ENCODE data around the gene MYLK3. TPM values are rescaled to one million over a fixed set of nuclear protein-coding genes. Genes with fewer than 3 reads are reported as not detected.

The MYLK3 gene
- total RNA-seq, 4 donors from 2014 or later: 0.20 to 1.0 (median 0.26) TPM

DNA sequence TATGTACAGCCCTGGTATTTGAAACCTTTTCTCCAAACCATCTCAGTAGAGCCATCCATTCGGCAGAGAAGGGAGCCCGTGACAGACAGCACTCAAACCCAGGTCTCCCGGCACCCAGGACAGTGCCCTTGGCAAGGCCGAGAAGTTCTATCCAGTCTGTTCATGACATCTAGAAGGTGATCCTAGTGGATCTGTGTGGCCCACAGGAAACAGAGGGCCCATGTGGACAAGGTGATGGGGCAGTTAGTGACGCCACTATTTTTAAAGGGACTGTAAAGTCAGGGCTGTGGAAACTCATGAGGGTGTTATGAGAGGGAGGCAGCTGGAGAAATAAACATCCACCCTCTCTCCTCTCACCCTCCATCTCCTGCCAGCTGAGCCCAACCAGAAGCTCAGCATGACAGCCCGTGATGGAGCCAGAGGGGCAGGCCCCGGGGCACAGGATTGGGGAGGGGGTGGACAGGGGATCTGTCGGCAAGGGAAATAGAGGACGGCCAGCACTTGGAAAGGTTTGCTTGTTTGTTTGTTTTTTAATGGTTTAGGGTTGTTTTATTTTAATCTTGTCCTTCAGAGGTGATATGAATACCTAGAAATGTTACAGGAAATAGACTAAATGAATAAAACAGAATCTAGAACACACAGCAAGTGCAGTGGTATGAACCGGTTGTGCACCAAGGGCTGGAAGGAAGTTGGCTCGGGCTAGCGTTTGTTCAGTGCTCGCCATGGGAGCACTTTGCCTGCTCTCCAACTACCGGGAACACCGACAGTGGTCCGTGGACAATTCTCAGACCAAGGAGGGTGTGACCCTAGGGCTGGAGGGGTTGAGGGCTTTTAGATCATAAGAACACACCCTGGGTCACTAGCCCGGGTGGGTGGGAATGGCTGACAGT, 17.1 kb downstream of the MYLK3 start:
- Histone ChIP-seq H3K27me3 (no peaks in the 10 kb centered on the region), H3K4me3 (no peak overlapping the region), H3K9me3 (peaks cover 0 to 3% (median 0%) of the 10 kb centered on the region in 4 donors), H3K27ac (no peak overlapping the region), H3K36me3 (no peaks in the 10 kb centered on the region), H3K4me1 (no peaks in the 10 kb centered on the region)
- 75 to 76% methylated on average over 16 to 17 of the region's 17 CpGs for WGBS, 2 donors
- DNase-seq (ENCODE audit: low spot score in 2 of 2): no peak
- TF ChIP-seq, protein P1, sequence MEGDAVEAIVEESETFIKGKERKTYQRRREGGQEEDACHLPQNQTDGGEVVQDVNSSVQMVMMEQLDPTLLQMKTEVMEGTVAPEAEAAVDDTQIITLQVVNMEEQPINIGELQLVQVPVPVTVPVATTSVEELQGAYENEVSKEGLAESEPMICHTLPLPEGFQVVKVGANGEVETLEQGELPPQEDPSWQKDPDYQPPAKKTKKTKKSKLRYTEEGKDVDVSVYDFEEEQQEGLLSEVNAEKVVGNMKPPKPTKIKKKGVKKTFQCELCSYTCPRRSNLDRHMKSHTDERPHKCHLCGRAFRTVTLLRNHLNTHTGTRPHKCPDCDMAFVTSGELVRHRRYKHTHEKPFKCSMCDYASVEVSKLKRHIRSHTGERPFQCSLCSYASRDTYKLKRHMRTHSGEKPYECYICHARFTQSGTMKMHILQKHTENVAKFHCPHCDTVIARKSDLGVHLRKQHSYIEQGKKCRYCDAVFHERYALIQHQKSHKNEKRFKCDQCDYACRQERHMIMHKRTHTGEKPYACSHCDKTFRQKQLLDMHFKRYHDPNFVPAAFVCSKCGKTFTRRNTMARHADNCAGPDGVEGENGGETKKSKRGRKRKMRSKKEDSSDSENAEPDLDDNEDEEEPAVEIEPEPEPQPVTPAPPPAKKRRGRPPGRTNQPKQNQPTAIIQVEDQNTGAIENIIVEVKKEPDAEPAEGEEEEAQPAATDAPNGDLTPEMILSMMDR (IDR thresholded peaks at IDR 0.05): no peak

DNA sequence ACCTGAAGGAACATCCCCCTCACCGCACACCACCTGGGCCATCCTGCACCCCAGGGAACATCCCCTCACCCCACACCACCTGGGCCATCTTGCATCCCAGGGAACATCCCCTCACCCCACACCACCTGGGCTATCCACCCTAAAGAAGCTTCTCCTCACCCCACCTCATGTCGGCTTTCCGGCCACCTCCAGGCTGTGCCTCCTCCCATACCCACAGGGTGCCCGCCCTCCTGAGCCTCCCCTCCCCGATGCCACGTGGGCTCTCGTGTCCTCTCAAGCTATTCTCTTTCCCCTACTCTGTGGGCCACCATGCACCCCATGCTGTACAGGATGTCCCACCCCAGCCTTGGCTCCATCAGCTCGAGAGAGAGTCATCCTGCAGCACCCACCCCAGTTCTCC, 18.0 kb downstream of the MYLK3 start:
- Histone ChIP-seq H3K9me3 (peaks cover 0 to 11% (median 3%) of the 10 kb centered on the region in 4 donors), H3K27ac (no peak overlapping the region), H3K36me3 (no peaks in the 10 kb centered on the region), H3K4me3 (no peak overlapping the region), H3K27me3 (no peaks in the 10 kb centered on the region), H3K4me1 (no peaks in the 10 kb centered on the region)
- DNase-seq (ENCODE audit: low spot score in 2 of 2): no peak
- no peak for TF ChIP-seq POLR2A (IDR thresholded peaks at IDR 0.05)
- TF ChIP-seq EP300 (IDR thresholded peaks at IDR 0.05): no peak
- TF ChIP-seq, protein P1 (IDR thresholded peaks at IDR 0.05): no peak
- 92 to 95% methylated on average over 8 of the region's 8 CpGs for WGBS, 2 donors

GRCh38 chr16:46729326-46729995, 18.7 kb downstream of the MYLK3 start:
- Histone ChIP-seq H3K4me3 (no peak overlapping the region), H3K36me3 (no peaks in the 10 kb centered on the region), H3K9me3 (peaks cover 0 to 13% (median 3%) of the 10 kb centered on the region in 4 donors), H3K4me1 (no peaks in the 10 kb centered on the region), H3K27ac (no peak overlapping the region), H3K27me3 (no peaks in the 10 kb centered on the region)
- 89 to 92% methylated on average over 6 to 7 of the region's 7 CpGs for WGBS, 2 donors
- TF ChIP-seq, protein P1 (IDR thresholded peaks at IDR 0.05): no peak
- TF ChIP-seq POLR2A (IDR thresholded peaks at IDR 0.05) (no peak), EP300 (IDR thresholded peaks at IDR 0.05) (no peak)
- no peak for DNase-seq (ENCODE audit: low spot score in 2 of 2)

GRCh38 chr16:46728806-46729205, 19.3 kb downstream of the MYLK3 start:
- Histone ChIP-seq H3K4me1 (no peaks in the 10 kb centered on the region), H3K36me3 (no peaks in the 10 kb centered on the region), H3K27me3 (no peaks in the 10 kb centered on the region), H3K27ac (no peak overlapping the region), H3K4me3 (no peak overlapping the region), H3K9me3 (peaks cover 0 to 13% (median 3%) of the 10 kb centered on the region in 4 donors)
- WGBS, 2 donors: 78 to 86% methylated on average over 14 of the region's 14 CpGs
- no peak for DNase-seq (ENCODE audit: low spot score in 2 of 2)
- TF ChIP-seq EP300 (IDR thresholded peaks at IDR 0.05) (no peak), POLR2A (IDR thresholded peaks at IDR 0.05) (no peak)
- TF ChIP-seq, protein P1 (IDR thresholded peaks at IDR 0.05): no peak

DNA sequence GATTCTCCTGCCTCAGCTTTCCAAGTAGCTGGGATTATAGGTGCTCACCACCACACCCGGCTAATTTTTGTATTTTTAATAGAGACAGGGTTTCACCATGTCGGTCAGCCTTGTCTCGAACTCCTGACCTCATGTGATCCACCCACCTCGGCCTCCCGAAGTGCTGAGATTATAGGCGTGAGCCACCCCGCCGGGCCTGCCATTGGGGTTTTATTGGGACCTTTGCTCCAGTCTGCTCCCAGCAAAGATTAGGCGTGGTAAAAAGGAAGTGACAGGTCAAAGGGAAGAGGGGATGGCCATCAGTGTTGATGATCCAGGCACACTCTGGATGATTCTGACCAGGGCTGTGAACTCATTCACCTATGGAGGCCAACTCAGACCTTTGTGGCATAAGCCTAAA, 20.5 kb downstream of the MYLK3 start:
- Histone ChIP-seq H3K36me3 (no peaks in the 10 kb centered on the region), H3K9me3 (peaks cover 0 to 13% (median 3%) of the 10 kb centered on the region in 4 donors), H3K27me3 (no peaks in the 10 kb centered on the region), H3K4me1 (no peaks in the 10 kb centered on the region), H3K27ac (no peak overlapping the region), H3K4me3 (no peak overlapping the region)
- 84 to 88% methylated on average over 9 of the region's 9 CpGs for WGBS, 2 donors
- DNase-seq (ENCODE audit: low spot score in 2 of 2): no peak
- no peak for TF ChIP-seq POLR2A (IDR thresholded peaks at IDR 0.05)
